HG03060 (cell line): ENCODE data around the gene LPCAT3.

Experiments used
- ATAC-seq: cut with Tn5 transposase; IDR thresholded peaks from one replicate; pipeline ENCODE4 v1.9.1; 2021; ENCODE audit warnings: low read depth, moderate number of reproducible peaks; ENCODE audit not compliant: unreplicated experiment

Gene LPCAT3

GRCh38 chr12:6943389-6943721 lies 74.9 kb downstream of the LPCAT3 start:
- ATAC-seq = no peak

GRCh38 chr12:6942331-6942665 lies 76.0 kb downstream of the LPCAT3 start:
- no peak for ATAC-seq

- ATAC-seq = no peak
Measured at GRCh38 chr12:6941782-6942181, 76.5 kb downstream of the LPCAT3 start.

- ATAC-seq = no peak
Measured at GRCh38 chr12:6941267-6941666, 77.0 kb downstream of the LPCAT3 start.

GRCh38 chr12:6939191-6939540 lies 79.1 kb downstream of the LPCAT3 start:
- ATAC-seq = no peak

- ATAC-seq = no peak
Measured at GRCh38 chr12:6938353-6939190, 79.7 kb downstream of the LPCAT3 start.

- ATAC-seq = peak; percentile 84
Measured at GRCh38 chr12:6937481-6938352, 80.6 kb downstream of the LPCAT3 start.

- ATAC-seq = no peak
Measured at GRCh38 chr12:6936636-6937480, 81.4 kb downstream of the LPCAT3 start.

- ATAC-seq = no peak
Measured at GRCh38 chr12:6936194-6936635, 82.1 kb downstream of the LPCAT3 start.

GRCh38 chr12:6935371-6936193 lies 82.7 kb downstream of the LPCAT3 start:
- no peak for ATAC-seq

GRCh38 chr12:6934110-6934509 lies 84.2 kb downstream of the LPCAT3 start:
- no peak for ATAC-seq

GRCh38 chr12:6932766-6933165 lies 85.5 kb downstream of the LPCAT3 start:
- ATAC-seq = no peak

GRCh38 chr12:6929466-6930452 lies 88.5 kb downstream of the LPCAT3 start:
- no peak for ATAC-seq

- ATAC-seq = no peak
Measured at GRCh38 chr12:6928703-6929407, 89.4 kb downstream of the LPCAT3 start.

- ATAC-seq = no peak
Measured at GRCh38 chr12:6928022-6928702, 90.1 kb downstream of the LPCAT3 start.

GRCh38 chr12:6927379-6928021 lies 90.8 kb downstream of the LPCAT3 start, which contains the start of gene ATN1:
Gene ATN1, plus strand, starts transcription at chr12:6927959. Its CDS starts 6,043 bp downstream, at chr12:6934002.
- ATAC-seq = no peak
